Naive thymus-derived CD8-positive, alpha-beta T cell (primary cell): ENCODE results near the gene MARS2. TPM values are rescaled to one million over a fixed set of nuclear protein-coding genes. Genes with fewer than 3 reads are reported as not detected.

Experiments
- ATAC-seq, 2 donors: fragments of 150-1000 bp; cut with Tn5 transposase in 1 of 2; sonication (Bioruptor Pico), chemical (Tn5 transposase) in 1 of 2; 1 replicate in 1 of 2; 2 replicates in 1 of 2; pipeline ENCODE4 v1.10.0; 2021; ENCODE audit warnings: mild to moderate bottlenecking in 2 of 2, moderate library complexity in 2 of 2
- POLR2A ChIA-PET: fragments of 350-600 bp; sonication (Branson Sonifier 250); formaldehyde crosslinking; loops from one replicate; lab custom pipeline; 2021; ENCODE audit warnings: antibody characterized with exemption; lab: Charles Lee
- DNase-seq, 10 donors: peaks; one replicate each; pipeline versions ENCODE4 v3.0.0 to v3.0.0-alpha.2; 2020 to 2022
- H3K27ac Mint-ChIP-seq, 10 donors: one replicate each; pipeline ENCODE4 v1.8.0; 2020 to 2022; ENCODE audit warnings: mild to moderate bottlenecking in 10 of 10, mixed read lengths in 10 of 10, moderate library complexity in 4 of 10, inconsistent platforms in 1 of 10
- H3K27me3 Mint-ChIP-seq, 5 donors: one replicate each; pipeline ENCODE4 v1.8.0; 2021 to 2022; ENCODE audit warnings: mixed read lengths in 5 of 5
- H3K36me3 Mint-ChIP-seq, 3 donors: one replicate each; pipeline ENCODE4 v1.8.0; 2020 to 2022; ENCODE audit warnings: mixed read lengths in 3 of 3, mild to moderate bottlenecking in 2 of 3, inconsistent platforms in 1 of 3
- H3K4me1 Mint-ChIP-seq, 4 donors: one replicate each; pipeline ENCODE4 v1.8.0; 2021 to 2022; ENCODE audit warnings: mixed read lengths in 4 of 4
- H3K4me3 Mint-ChIP-seq, 10 donors: one replicate each; pipeline ENCODE4 v1.8.0; 2020 to 2022; ENCODE audit warnings: mild to moderate bottlenecking in 10 of 10, mixed read lengths in 10 of 10, moderate library complexity in 6 of 10, inconsistent platforms in 1 of 10
- H3K9me3 Mint-ChIP-seq, 9 donors: one replicate each; pipeline ENCODE4 v1.8.0; 2020 to 2022; ENCODE audit warnings: mixed read lengths in 9 of 9, mild to moderate bottlenecking in 3 of 9, inconsistent platforms in 1 of 9, moderate library complexity in 1 of 9
- polyA plus RNA-seq, 3 donors: library from polyadenylated mRNA; unstranded; fragments of 300-500 nt; fragmentation: Illumina TruSeq; gene quantifications; one replicate each; pipeline ENCODE4 v1.2.3, GENCODE V29; 2021
- total RNA-seq, 8 experiments: library from RNA in 2 of 8; stranded (reverse) in 2 of 8; gene quantifications; one replicate each; pipeline ENCODE4 v1.2.3 and lab custom pipeline; 2021 to 2026

MARS2 gene
- total RNA-seq, result 10 to 100 TPM; 15.7 to 19.3 TPM
- polyA plus RNA-seq, result 10 to 100 TPM in 2 of 3 donors, 1 to 10 TPM in 1; 8.4 to 12.7 (median 12.5) TPM
- 16.5 to 57.2 (median 25.9) reads per million in 6 experiments for total RNA-seq (lab: John Stamatoyannopoulos, UW)

GRCh38 chr2:197705121-197705911, at the start of gene MARS2:
Gene MARS2, plus strand, starts transcription at chr2:197705369. Its CDS starts 37 bp downstream, at chr2:197705406.
- peak within 1 kb of the TSS; percentile 85 to 95 (median 92) for H3K4me3 Mint-ChIP-seq
- H3K27ac Mint-ChIP-seq, result peak within 1 kb of the TSS; percentile 92 to 99 (median 96)
- POLR2A ChIA-PET, result interaction anchor here (0.5 to 3.0 kb wide), 15 partner anchors 12 to 906 kb away, joined by 3 to 26 read pairs (median 5); partner anchors contain the start of genes COQ10B, GTF3C3, HSPD1 and HSPE1
- H3K4me1 Mint-ChIP-seq, result peaks cover 26 to 54% (median 46%) of the 10 kb centered on the region in 4 donors
- H3K9me3 Mint-ChIP-seq, result peaks cover 0 to 3% (median 0%) of the 10 kb centered on the region in 9 donors
- peaks cover 0 to 20% (median 7%) of the 10 kb centered on the region in 3 donors for H3K36me3 Mint-ChIP-seq
- ATAC-seq, result peak; percentile 81 to 84
- peak; percentile 86 to 96 (median 93) for DNase-seq
- H3K27me3 Mint-ChIP-seq, result peaks cover 0 to 9% (median 1%) of the 10 kb centered on the region in 5 donors

GRCh38 chr2:197657562-197657961, 47.6 kb upstream of the MARS2 start:
- H3K27me3 Mint-ChIP-seq, result no peaks in the 10 kb centered on the region
- H3K4me1 Mint-ChIP-seq, result no peaks in the 10 kb centered on the region
- DNase-seq (no peak), ATAC-seq (no peak)
- POLR2A ChIA-PET, result no interaction called here
- no peak overlapping the region for H3K27ac Mint-ChIP-seq
- peaks cover 0 to 2% (median 0%) of the 10 kb centered on the region in 9 donors for H3K9me3 Mint-ChIP-seq
- H3K4me3 Mint-ChIP-seq, result no peak overlapping the region
- H3K36me3 Mint-ChIP-seq, result no peaks in the 10 kb centered on the region

DNA sequence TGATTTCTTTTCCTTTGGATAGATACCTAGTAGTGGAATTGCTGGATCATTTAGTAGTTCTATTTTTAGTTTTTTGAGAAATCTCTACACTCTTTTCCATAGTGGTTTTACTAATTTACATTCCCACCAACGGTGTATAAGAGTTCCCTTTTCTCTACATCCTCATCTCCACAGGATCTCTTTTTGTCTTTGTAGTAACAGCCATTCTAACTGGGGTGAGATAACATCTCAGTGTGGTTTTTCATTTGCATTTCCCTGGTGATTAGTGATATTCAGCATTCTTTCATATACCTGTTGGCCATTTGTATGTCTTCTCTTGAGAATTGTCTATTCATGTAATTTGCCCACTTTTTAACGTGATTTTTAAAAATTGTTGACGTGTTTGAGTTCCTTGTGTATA, 43.5 kb upstream of the MARS2 start:
- ATAC-seq (no peak), DNase-seq (no peak)
- POLR2A ChIA-PET, result no interaction called here
- Mint-ChIP-seq H3K27ac (no peak overlapping the region), H3K36me3 (peaks cover 2 to 12% (median 8%) of the 10 kb centered on the region in 3 donors), H3K9me3 (peaks cover 6 to 31% (median 11%) of the 10 kb centered on the region in 9 donors), H3K27me3 (peaks cover 0 to 2% (median 0%) of the 10 kb centered on the region in 5 donors), H3K4me3 (no peak overlapping the region), H3K4me1 (no peaks in the 10 kb centered on the region)

- POLR2A ChIA-PET, result interaction anchor here (0.5 kb wide), 1 partner anchor 129 kb away, joined by 3 read pairs; no protein-coding TSS in a partner anchor
- Mint-ChIP-seq H3K27ac (no peak overlapping the region), H3K36me3 (peaks cover 2 to 20% (median 11%) of the 10 kb centered on the region in 3 donors), H3K4me3 (no peak overlapping the region), H3K4me1 (no peaks in the 10 kb centered on the region), H3K9me3 (peaks cover 10 to 48% (median 23%) of the 10 kb centered on the region in 9 donors), H3K27me3 (peaks cover 0 to 7% (median 4%) of the 10 kb centered on the region in 5 donors)
- DNase-seq (no peak), ATAC-seq (no peak)
Observed at GRCh38 chr2:197666277-197666676, 38.9 kb upstream of the MARS2 start.

GRCh38 chr2:197668296-197668695, 36.9 kb upstream of the MARS2 start:
- DNase-seq, result peak in 1 of 10 donors; percentile 56
- Mint-ChIP-seq H3K36me3 (peaks cover 2 to 20% (median 11%) of the 10 kb centered on the region in 3 donors), H3K4me1 (no peaks in the 10 kb centered on the region), H3K27ac (no peak overlapping the region), H3K27me3 (peaks cover 3 to 19% (median 10%) of the 10 kb centered on the region in 5 donors), H3K9me3 (peaks cover 10 to 47% (median 21%) of the 10 kb centered on the region in 9 donors), H3K4me3 (no peak overlapping the region)
- ATAC-seq, result no peak
- POLR2A ChIA-PET, result no interaction called here

GRCh38 chr2:197669077-197669476, 36.1 kb upstream of the MARS2 start:
- Mint-ChIP-seq H3K27me3 (peaks cover 3 to 19% (median 10%) of the 10 kb centered on the region in 5 donors), H3K4me1 (no peaks in the 10 kb centered on the region), H3K4me3 (no peak overlapping the region)

DNA sequence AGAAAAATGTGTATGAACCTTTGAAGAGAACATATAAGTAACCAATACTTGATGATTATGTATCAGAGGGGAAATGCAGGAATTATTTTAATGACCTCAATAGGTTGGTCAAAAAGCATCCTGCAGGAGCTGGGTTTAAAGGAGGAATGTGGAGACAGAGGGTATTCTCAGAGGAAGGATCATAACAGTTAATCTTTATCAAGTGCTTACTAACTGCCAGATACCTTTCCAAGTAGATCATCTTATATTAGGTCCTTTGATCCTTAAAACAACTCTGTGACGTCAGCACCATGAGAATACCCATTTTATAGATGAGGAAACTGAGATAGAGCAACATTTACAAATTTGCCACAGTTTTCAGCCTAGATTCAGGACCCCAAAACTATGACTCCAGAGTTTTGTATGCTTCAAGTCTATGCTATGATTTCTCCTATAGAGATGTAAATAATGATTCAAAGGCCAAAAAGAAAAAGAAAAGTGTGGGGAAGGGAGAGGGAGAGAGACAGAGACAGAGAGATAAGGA, 32.7 kb upstream of the MARS2 start:
- ATAC-seq, result no peak
- H3K9me3 Mint-ChIP-seq, result peaks cover 1 to 9% (median 5%) of the 10 kb centered on the region in 9 donors
- no peak overlapping the region for H3K4me3 Mint-ChIP-seq
- no peak for DNase-seq
- peak overlapping the region in 1 of 10 donors; percentile 48 for H3K27ac Mint-ChIP-seq
- peaks cover 0 to 2% (median 0%) of the 10 kb centered on the region in 3 donors for H3K36me3 Mint-ChIP-seq
- H3K4me1 Mint-ChIP-seq, result no peaks in the 10 kb centered on the region
- POLR2A ChIA-PET, result no interaction called here
- H3K27me3 Mint-ChIP-seq, result peaks cover 4 to 25% (median 12%) of the 10 kb centered on the region in 5 donors

More at GRCh38 chr2:197669077-197669476, 36.1 kb upstream of the MARS2 start:
- Mint-ChIP-seq H3K9me3 (peaks cover 10 to 40% (median 21%) of the 10 kb centered on the region in 9 donors), H3K27ac (no peak overlapping the region), H3K36me3 (peaks cover 1 to 20% (median 11%) of the 10 kb centered on the region in 3 donors)
- DNase-seq, result no peak
- POLR2A ChIA-PET, result no interaction called here
- no peak for ATAC-seq

DNA sequence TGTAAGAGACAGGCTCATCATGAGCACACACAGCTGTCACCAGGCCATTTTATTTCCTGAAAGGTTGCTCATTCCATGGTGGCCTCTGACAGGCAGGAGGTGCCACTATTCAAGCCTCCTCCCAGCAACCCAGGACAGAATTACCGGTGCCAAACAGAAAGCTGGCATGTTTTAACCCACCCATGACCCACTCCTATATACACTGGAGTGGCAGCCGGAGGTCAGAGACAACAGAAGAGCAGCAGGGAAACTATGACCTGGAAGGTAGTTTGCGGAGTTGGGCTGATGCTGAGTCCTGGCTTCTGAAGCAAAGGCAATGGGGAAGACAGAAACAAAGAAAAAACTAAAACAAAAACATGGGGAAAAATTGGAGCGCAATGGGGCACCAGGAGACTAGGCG, 32.1 kb upstream of the MARS2 start:
- H3K36me3 Mint-ChIP-seq, result no peaks in the 10 kb centered on the region
- ATAC-seq (no peak), DNase-seq (no peak)
- no peak overlapping the region for H3K27ac Mint-ChIP-seq
- peaks cover 3 to 27% (median 13%) of the 10 kb centered on the region in 5 donors for H3K27me3 Mint-ChIP-seq
- H3K4me3 Mint-ChIP-seq, result no peak overlapping the region
- no peaks in the 10 kb centered on the region for H3K4me1 Mint-ChIP-seq
- POLR2A ChIA-PET, result no interaction called here
- peaks cover 0 to 6% (median 2%) of the 10 kb centered on the region in 9 donors for H3K9me3 Mint-ChIP-seq

- peaks cover 3 to 28% (median 15%) of the 10 kb centered on the region in 5 donors for H3K27me3 Mint-ChIP-seq
- H3K4me3 Mint-ChIP-seq, result no peak overlapping the region
- H3K9me3 Mint-ChIP-seq, result peaks cover 0 to 6% (median 2%) of the 10 kb centered on the region in 9 donors
- H3K27ac Mint-ChIP-seq, result no peak overlapping the region
- no peak for DNase-seq
- H3K36me3 Mint-ChIP-seq, result no peaks in the 10 kb centered on the region
- POLR2A ChIA-PET, result no interaction called here
- no peaks in the 10 kb centered on the region for H3K4me1 Mint-ChIP-seq
- ATAC-seq, result no peak
Observed at GRCh38 chr2:197673606-197674005, 31.6 kb upstream of the MARS2 start.

DNA sequence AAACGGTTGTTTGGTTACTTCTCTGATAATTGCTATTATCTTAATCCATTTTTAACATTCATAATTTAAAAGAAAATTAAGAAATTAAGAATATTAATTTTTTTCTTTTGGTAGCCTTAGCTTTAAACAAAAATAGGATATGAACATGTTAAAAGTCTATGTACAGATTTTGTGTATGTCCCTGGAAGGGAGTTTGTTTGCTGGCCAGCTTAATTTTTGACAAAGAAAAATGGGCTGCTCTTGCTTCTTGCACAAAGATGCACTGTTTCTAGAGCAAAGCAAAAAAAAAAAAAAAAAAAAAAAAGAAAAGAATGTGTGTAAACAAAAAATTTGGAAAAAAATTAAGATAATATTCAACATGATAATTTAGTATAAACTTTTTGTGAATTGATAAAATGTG, 31.1 kb upstream of the MARS2 start:
- no peak overlapping the region for H3K27ac Mint-ChIP-seq
- H3K9me3 Mint-ChIP-seq, result peaks cover 0 to 3% (median 0%) of the 10 kb centered on the region in 9 donors
- no peaks in the 10 kb centered on the region for H3K36me3 Mint-ChIP-seq
- POLR2A ChIA-PET, result no interaction called here
- ATAC-seq (no peak), DNase-seq (no peak)
- H3K4me1 Mint-ChIP-seq, result no peaks in the 10 kb centered on the region
- H3K27me3 Mint-ChIP-seq, result peaks cover 3 to 27% (median 15%) of the 10 kb centered on the region in 5 donors
- H3K4me3 Mint-ChIP-seq, result no peak overlapping the region

DNA sequence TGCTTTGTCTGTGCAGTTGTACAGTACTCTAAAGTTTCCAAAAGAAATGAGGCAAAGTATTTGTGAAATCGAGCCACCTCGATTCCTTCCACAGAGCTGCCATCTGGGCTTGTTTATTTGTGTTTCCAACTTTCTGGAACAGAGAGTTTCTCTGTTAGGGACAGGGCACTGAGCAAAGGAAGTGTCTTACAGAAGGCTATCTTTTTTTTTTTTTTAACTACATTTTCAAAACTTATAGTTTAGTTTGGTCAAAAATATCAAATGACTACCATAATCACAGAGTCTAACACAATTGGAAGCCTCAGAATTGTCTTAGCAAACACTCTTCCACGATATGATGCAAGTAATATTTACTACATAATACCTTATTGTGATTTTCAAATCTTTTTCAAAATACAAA, 30.6 kb upstream of the MARS2 start:
- POLR2A ChIA-PET, result no interaction called here
- DNase-seq (no peak), ATAC-seq (no peak)
- H3K27ac Mint-ChIP-seq, result no peak overlapping the region
- no peak overlapping the region for H3K4me3 Mint-ChIP-seq
- no peaks in the 10 kb centered on the region for H3K4me1 Mint-ChIP-seq
- H3K9me3 Mint-ChIP-seq, result peaks cover 0 to 3% (median 0%) of the 10 kb centered on the region in 9 donors
- peaks cover 3 to 28% (median 15%) of the 10 kb centered on the region in 5 donors for H3K27me3 Mint-ChIP-seq
- H3K36me3 Mint-ChIP-seq, result no peaks in the 10 kb centered on the region

DNA sequence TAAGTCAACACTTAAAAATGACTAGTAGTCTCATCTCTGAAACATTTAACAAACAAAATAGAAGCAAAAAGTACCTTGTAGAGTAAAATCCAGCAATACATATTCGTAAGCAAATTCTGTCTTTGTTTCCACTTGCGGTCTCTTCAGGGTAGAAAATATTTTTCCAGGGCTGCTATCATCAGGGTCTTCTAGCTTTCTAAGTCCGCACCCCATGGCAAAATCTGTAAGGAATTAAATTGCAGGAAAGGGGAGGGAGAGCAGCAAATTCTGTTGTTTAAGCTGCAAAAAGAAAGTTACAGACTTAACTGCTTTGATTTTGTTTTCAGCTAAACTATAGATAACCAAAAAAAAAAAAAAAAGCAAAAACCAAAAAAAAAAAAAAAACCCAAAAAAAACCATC, 29.9 kb upstream of the MARS2 start, which contains the start of gene RFTN2:
TSS of gene RFTN2 (minus strand) at position 342 of the 400 bp plus-strand sequence. CDS start at position 213, 129 bp downstream.
- DNase-seq (no peak), ATAC-seq (no peak)
- no peak within 1 kb of the TSS for H3K4me3 Mint-ChIP-seq
- H3K36me3 Mint-ChIP-seq, result no peaks in the 10 kb centered on the region
- peaks cover 3 to 31% (median 15%) of the 10 kb centered on the region in 5 donors for H3K27me3 Mint-ChIP-seq
- H3K27ac Mint-ChIP-seq, result peak within 1 kb of the TSS in 1 of 10 donors; percentile 32
- no peaks in the 10 kb centered on the region for H3K9me3 Mint-ChIP-seq
- H3K4me1 Mint-ChIP-seq, result no peaks in the 10 kb centered on the region
- POLR2A ChIA-PET, result interaction anchor here (0.6 to 0.7 kb wide), 2 partner anchors 241 to 264 kb away, joined by 3 to 4 read pairs; no protein-coding TSS in a partner anchor
